NB4 (cell line): ENCODE data around the gene PCNX4.

ENCODE experiments used
- DNase-seq: peaks from one replicate; pipeline ENCODE4 v3.0.0; 2010; ENCODE audit warnings: low read depth
- H3K4me3 ChIP-seq: one replicate; pipeline ENCODE4 v1.5.1; 2011; ENCODE audit warnings: mild to moderate bottlenecking, low read depth, low read length, moderate library complexity
- MYC ChIP-seq: IDR thresholded peaks from 2 replicates; pipeline ENCODE4 v1.6.1; 2011; ENCODE audit warnings: low read depth, low read length
- POLR2A ChIP-seq: IDR thresholded peaks from 2 replicates; pipeline ENCODE4 v1.6.1; 2011; ENCODE audit warnings: mild to moderate bottlenecking; ENCODE audit not compliant: insufficient read length; ENCODE audit errors: extremely low read depth
- TF ChIP-seq, protein P1 (sequence below): IDR thresholded peaks from one replicate; pipeline ENCODE4 v1.5.1; 2012; ENCODE audit warnings: low read depth, low read length
- TF ChIP-seq, protein P2 (sequence below): IDR thresholded peaks from 2 replicates; pipeline ENCODE4 v1.6.1; 2011; ENCODE audit warnings: low read depth, low read length

The PCNX4 gene

DNA sequence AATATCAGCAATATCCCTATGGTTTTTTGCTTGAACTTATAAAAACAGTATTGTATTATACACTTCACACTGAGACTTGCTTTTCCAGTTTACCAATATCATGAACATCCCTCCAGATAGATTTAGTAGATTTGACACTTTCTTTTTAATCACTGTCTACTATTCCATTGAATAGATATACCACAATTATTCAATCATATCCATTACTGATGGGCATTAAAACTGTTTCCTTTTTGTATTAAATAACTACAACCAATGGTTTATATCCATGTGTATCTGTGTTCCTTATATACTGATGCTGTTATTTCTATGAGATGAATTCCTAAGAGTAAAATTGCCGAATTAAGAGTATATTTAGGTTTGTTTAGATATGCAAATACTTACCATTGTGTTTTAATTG lies 86.4 kb downstream of the PCNX4 start:
- TF ChIP-seq, protein P1, sequence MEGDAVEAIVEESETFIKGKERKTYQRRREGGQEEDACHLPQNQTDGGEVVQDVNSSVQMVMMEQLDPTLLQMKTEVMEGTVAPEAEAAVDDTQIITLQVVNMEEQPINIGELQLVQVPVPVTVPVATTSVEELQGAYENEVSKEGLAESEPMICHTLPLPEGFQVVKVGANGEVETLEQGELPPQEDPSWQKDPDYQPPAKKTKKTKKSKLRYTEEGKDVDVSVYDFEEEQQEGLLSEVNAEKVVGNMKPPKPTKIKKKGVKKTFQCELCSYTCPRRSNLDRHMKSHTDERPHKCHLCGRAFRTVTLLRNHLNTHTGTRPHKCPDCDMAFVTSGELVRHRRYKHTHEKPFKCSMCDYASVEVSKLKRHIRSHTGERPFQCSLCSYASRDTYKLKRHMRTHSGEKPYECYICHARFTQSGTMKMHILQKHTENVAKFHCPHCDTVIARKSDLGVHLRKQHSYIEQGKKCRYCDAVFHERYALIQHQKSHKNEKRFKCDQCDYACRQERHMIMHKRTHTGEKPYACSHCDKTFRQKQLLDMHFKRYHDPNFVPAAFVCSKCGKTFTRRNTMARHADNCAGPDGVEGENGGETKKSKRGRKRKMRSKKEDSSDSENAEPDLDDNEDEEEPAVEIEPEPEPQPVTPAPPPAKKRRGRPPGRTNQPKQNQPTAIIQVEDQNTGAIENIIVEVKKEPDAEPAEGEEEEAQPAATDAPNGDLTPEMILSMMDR = no peak
- TF ChIP-seq, protein P2, sequence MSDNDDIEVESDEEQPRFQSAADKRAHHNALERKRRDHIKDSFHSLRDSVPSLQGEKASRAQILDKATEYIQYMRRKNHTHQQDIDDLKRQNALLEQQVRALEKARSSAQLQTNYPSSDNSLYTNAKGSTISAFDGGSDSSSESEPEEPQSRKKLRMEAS = no peak
- H3K4me3 ChIP-seq = no peak overlapping the region

DNA sequence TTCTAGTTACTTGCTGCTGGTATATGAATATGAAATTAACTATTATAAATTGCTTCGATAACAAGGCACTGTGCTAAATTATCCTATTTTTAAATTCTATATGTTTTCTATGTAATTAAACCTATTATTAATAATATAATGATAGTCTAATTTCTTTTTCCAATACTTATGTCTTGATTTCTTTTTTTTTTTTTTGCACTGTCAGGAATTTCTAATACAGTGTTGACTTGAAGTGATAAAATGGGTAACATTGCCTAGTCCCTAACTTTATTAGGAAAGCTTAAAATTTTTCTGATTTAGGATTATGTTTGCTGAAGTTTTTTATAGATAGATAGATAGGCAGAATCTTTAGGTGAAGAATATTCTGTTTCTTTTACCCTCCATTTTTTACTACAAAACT lies 87.1 kb downstream of the PCNX4 start:
- DNase-seq = no peak
- H3K4me3 ChIP-seq = no peak overlapping the region
- TF ChIP-seq, protein P2 = no peak
- no peak for TF ChIP-seq MYC
- TF ChIP-seq POLR2A = no peak
- TF ChIP-seq, protein P1 = no peak

More for the DNA sequence above, 86.4 kb downstream of the PCNX4 start:
- no peak for DNase-seq

DNA sequence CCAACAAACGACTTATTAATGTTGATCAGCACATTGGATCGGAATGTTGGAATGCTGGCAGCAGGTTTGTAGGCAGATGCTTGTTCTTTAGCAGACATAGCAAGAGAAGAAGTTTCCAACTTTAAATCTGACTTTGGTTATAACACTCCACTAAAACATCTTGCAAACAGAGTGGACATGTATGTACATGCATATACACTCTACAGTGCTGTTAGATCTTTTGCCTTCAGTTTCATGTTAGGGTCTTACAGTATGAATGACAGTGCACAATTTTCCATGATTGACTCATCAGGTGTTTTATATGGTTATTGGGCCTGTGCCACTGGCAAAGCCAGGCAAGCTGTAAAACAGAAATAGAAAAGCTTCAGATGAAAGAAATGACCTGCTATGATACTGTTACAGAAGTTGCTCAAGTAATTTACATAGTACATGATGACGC lies 87.7 kb downstream of the PCNX4 start:
- H3K4me3 ChIP-seq = no peak overlapping the region
- TF ChIP-seq POLR2A (no peak), MYC (no peak)
- TF ChIP-seq, protein P1 = no peak
- TF ChIP-seq, protein P2 = no peak
- no peak for DNase-seq

DNA sequence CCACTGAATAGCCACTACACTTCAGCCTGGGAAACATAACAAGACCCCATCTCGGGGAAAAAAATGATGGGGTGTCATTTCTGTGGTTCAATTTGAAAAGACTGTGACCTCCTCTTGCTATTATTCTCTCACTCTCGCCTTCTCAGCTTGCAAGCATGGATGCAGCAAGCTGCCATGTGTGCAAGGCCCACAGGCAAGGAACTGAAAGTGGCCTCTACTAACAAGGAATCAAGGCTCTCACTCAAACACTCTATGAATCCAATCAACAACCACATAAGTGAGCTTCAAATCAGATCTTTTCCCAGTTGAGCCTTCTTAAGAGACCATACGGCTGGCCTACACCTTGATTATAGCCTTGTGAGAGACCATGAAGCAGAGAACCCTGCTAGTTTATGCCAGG lies 91.4 kb downstream of the PCNX4 start:
- TF ChIP-seq, protein P2 = no peak
- no peak overlapping the region for H3K4me3 ChIP-seq
- DNase-seq = no peak

DNA sequence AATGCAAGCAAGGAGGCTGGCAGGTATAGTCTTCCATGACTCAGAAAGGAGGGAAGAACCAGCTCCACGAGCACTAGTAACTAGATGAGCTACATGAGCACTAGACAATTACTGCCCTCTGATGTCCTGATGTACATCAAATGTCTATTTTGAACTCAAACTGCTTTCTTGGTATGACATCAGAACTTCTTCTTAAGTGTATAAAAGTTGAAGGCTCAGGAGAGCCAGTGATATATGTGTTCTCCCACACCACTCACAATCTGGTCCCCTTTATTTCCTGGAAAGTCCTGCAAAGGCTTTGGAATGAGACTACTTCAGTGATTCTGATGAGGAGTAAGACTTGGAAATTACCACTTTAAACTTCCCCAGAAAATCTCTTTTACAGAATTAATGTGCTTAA lies 92.0 kb downstream of the PCNX4 start:
- TF ChIP-seq MYC (no peak), POLR2A (no peak)
- TF ChIP-seq, protein P1 = no peak
- TF ChIP-seq, protein P2 = no peak
- H3K4me3 ChIP-seq = peak overlapping the region; percentile 58
- peak; percentile 41 for DNase-seq

DNA sequence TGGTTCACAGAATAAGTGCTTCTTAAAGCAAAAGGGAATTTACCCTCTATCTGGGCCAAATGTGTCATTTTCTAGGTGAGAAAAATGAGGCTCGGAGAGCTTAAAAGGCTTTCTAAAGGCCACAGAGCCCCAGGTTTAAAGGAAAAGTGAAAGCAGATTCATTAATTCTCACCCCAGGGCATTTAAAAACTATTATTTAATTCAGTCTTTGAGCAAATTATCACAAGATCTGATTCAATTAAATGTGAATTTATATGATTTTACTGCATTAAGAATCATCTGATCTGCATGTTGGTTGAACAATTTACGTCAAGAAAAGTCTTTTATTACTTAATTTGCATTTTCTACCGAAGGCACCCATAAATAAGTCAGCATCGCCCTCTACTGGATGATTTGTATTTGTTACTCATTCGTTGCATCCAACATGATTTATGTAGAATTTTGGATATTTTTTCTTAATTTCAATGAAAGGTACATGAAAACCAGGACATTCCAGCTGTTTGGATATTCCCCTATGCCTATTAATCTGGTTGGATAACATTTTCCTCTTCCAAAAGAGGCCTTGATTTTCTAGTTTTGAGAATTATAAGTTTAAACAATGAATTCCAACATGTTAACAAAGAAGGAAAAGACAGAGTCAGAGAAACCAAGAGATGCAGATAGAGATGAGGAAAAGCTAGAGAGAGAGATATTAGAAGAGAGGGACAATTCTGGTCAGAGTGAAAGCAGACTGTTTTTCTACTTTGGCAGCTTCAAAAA lies 92.6 kb downstream of the PCNX4 start:
- H3K4me3 ChIP-seq = peak overlapping the region; percentile 58
- no peak for TF ChIP-seq MYC
- no peak for TF ChIP-seq POLR2A
- TF ChIP-seq, protein P2 = no peak
- TF ChIP-seq, protein P1 = peak; percentile 20
- peak; percentile 75 for DNase-seq
